Right cardiac atrium (tissue), 5 donors: Measurements from ENCODE around the gene DAB1. TPM values are rescaled to one million over a fixed set of nuclear protein-coding genes. Genes with fewer than 3 reads are reported as not detected.
A peak's percentile ranks its signal among the peaks of the same experiment; 100 is the strongest.

Experiments
- ATAC-seq, 2 donors: fragments of 200-7000 bp; cut with Tn5 transposase; one replicate each; pipeline versions ENCODE4 v1.8.0 to v1.9.1; 2020; ENCODE audit warnings: moderate library complexity in 2 of 2, mild to moderate bottlenecking in 1 of 2
- DNase-seq, 3 donors: peaks; one replicate each; pipeline ENCODE4 v3.0.0-alpha.2; 2020
- H3K27ac ChIP-seq: one replicate; pipeline ENCODE4 v1.5.1; 2013; ENCODE audit warnings: mild to moderate bottlenecking, low read length, control low read depth, moderate library complexity
- H3K27me3 ChIP-seq: one replicate; pipeline ENCODE4 v1.6.1; 2013; ENCODE audit not compliant: control insufficient read depth, insufficient read depth
- H3K4me1 ChIP-seq: one replicate; pipeline ENCODE4 v1.6.1; 2013; ENCODE audit warnings: low read length; ENCODE audit not compliant: control insufficient read depth, insufficient read depth
- H3K4me3 ChIP-seq: one replicate; pipeline ENCODE4 v1.5.1; 2013; ENCODE audit warnings: low read length, control low read depth
- H3K9me3 ChIP-seq: one replicate; pipeline ENCODE4 v1.6.1; 2013; ENCODE audit warnings: low read length; ENCODE audit not compliant: control insufficient read depth
- WGBS: extraction: QIAGEN DNeasy Blood & Tissue Kit; methylation state at CpG from one replicate; pipeline ENCODE4 v1.1.7; 2013; 5-methylcytosine and 5-hydroxymethylcytosine counted together
- intact Hi-C, 4 donors: fragments of 100-400 bp; cut with DNase I; formaldehyde crosslinking; loops; one replicate each; pipeline versions ENCODE4 v1.11.0 to v1.14.0; 2022 to 2023
- polyA plus RNA-seq: library from polyadenylated mRNA; stranded (reverse); fragments of 200-250 nt; gene quantifications from one replicate; pipeline ENCODE4 v1.2.3, GENCODE V29; 2013
- total RNA-seq, 4 donors: library from RNA; stranded (reverse); fragmentation: NEBNext Ultra II Directional; extraction: Animal tissue kit (Norgen Biotek cat#: 25700); gene quantifications; one replicate each; pipeline ENCODE4 v1.2.1, GENCODE V29; 2021
- donor health status: healthy with polysubstance abuse.
- donor health status: DM: no; HTN: yes; CAD: no.
- donor health status: DM: no; HTN: no; CAD: no.
- donor health status: DM: no; HTN: yes; CAD: no; lungs with severe emphysema.
- donor health status: DM: yes; HTN: yes; CAD: no.

DAB1 gene
- total and polyA plus RNA-seq, 5 donors = 2.5 to 10.8 (median 8.7) TPM

- intact Hi-C loops = no loop called here
- no peak overlapping the region for H3K4me3 ChIP-seq
- no peaks in the 10 kb centered on the region for H3K9me3 ChIP-seq
- H3K4me1 ChIP-seq = no peaks in the 10 kb centered on the region
- DNase-seq (no peak), ATAC-seq (no peak)
- WGBS = 72% methylated on average over 3 of the region's 3 CpGs
- no peak overlapping the region for H3K27ac ChIP-seq
- H3K27me3 ChIP-seq = no peaks in the 10 kb centered on the region
Measured at GRCh38 chr1:57041901-57042300, 382.0 kb downstream of the DAB1 start.

GRCh38 chr1:57040811-57041210 is 383.0 kb downstream of the DAB1 start:
- ATAC-seq (no peak), DNase-seq (no peak)
- intact Hi-C loops = no loop called here
- H3K4me1 ChIP-seq = no peaks in the 10 kb centered on the region
- no peaks in the 10 kb centered on the region for H3K9me3 ChIP-seq
- 64% methylated on average over 2 of the region's 2 CpGs for WGBS
- no peak overlapping the region for H3K27ac ChIP-seq
- H3K27me3 ChIP-seq = no peaks in the 10 kb centered on the region
- no peak overlapping the region for H3K4me3 ChIP-seq

GRCh38 chr1:57036641-57037579 is 386.9 kb downstream of the DAB1 start:
- ATAC-seq (no peak), DNase-seq (no peak)
- intact Hi-C loops = no loop called here
- H3K9me3 ChIP-seq = no peaks in the 10 kb centered on the region
- no peak overlapping the region for H3K27ac ChIP-seq
- no peak overlapping the region for H3K4me3 ChIP-seq
- no peaks in the 10 kb centered on the region for H3K27me3 ChIP-seq
- H3K4me1 ChIP-seq = no peaks in the 10 kb centered on the region
- 55% methylated on average over 4 of the region's 4 CpGs for WGBS

- 88% methylated on average over 2 of the region's 2 CpGs for WGBS
- intact Hi-C loops = no loop called here
- H3K27ac ChIP-seq = no peak overlapping the region
Measured at GRCh38 chr1:57034713-57035112, 389.1 kb downstream of the DAB1 start.

GRCh38 chr1:57033222-57034001 is 390.4 kb downstream of the DAB1 start:
- intact Hi-C loops = no loop called here
- no peaks in the 10 kb centered on the region for H3K27me3 ChIP-seq
- H3K27ac ChIP-seq = no peak overlapping the region
- no peaks in the 10 kb centered on the region for H3K9me3 ChIP-seq
- WGBS = 62% methylated on average over 8 of the region's 8 CpGs
- H3K4me3 ChIP-seq = no peak overlapping the region
- H3K4me1 ChIP-seq = no peaks in the 10 kb centered on the region
- DNase-seq = no peak
- ATAC-seq = no peak

More at GRCh38 chr1:57034713-57035112, 389.1 kb downstream of the DAB1 start:
- Histone ChIP-seq H3K9me3 (no peaks in the 10 kb centered on the region), H3K27me3 (no peaks in the 10 kb centered on the region), H3K4me3 (no peak overlapping the region), H3K4me1 (no peaks in the 10 kb centered on the region)
- ATAC-seq (no peak), DNase-seq (no peak)

DNA sequence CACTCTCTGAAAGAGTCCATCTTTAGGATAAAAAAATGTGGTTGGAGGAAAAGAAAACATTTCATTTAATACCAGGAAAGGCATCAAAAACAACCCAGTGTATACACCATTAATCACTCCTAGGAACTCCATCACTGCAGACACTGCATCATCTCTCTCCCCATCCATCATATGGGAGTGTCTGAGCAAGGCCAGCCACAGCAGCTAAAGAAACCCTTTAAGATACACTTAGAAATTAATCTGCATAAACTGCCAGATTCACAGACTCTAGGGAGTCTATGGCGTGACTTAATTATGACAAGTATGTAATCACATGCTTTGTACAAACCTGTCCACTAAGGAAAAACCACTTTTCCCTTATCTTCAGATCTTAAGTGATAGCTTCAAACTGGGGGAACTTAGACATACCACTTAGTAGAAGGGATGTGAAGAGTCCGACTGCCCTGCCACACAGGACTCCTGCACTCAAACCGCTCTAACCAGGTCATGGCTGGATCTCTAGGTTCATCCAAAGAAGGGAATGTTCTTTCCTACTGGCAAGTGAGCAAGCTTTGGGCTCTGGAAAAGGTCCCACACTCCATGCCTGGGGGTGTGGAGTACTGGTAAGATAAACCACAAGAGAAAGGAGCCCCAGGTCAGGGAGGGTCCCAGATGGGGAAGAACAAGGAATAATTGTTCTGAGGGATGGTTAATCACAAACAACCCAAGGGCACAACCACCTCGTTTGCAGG is 397.1 kb downstream of the DAB1 start:
- ATAC-seq (peak in 1 of 2 donors; percentile 41), DNase-seq (no peak)
- intact Hi-C loops = no loop called here
- Histone ChIP-seq H3K27ac (no peak overlapping the region), H3K9me3 (no peaks in the 10 kb centered on the region), H3K4me1 (no peaks in the 10 kb centered on the region), H3K27me3 (no peaks in the 10 kb centered on the region), H3K4me3 (no peak overlapping the region)
- 56% methylated on average over 4 of the region's 4 CpGs for WGBS

GRCh38 chr1:57024855-57025254 is 399.0 kb downstream of the DAB1 start:
- 56% methylated on average over 8 of the region's 8 CpGs for WGBS
- no peaks in the 10 kb centered on the region for H3K9me3 ChIP-seq
- H3K4me1 ChIP-seq = no peaks in the 10 kb centered on the region
- H3K27me3 ChIP-seq = no peaks in the 10 kb centered on the region
- H3K4me3 ChIP-seq = no peak overlapping the region
- ATAC-seq (peak in 1 of 2 donors; percentile 19), DNase-seq (peak in 1 of 3 donors; percentile 32)
- intact Hi-C loops = no loop called here
- no peak overlapping the region for H3K27ac ChIP-seq

GRCh38 chr1:57024428-57024827 is 399.4 kb downstream of the DAB1 start:
- intact Hi-C loops = no loop called here
- H3K27ac ChIP-seq = no peak overlapping the region
- ATAC-seq = no peak
- no peaks in the 10 kb centered on the region for H3K9me3 ChIP-seq
- DNase-seq = no peak
- no peaks in the 10 kb centered on the region for H3K27me3 ChIP-seq
- no peaks in the 10 kb centered on the region for H3K4me1 ChIP-seq
- H3K4me3 ChIP-seq = no peak overlapping the region
- 70% methylated on average over 4 of the region's 4 CpGs for WGBS

DNA sequence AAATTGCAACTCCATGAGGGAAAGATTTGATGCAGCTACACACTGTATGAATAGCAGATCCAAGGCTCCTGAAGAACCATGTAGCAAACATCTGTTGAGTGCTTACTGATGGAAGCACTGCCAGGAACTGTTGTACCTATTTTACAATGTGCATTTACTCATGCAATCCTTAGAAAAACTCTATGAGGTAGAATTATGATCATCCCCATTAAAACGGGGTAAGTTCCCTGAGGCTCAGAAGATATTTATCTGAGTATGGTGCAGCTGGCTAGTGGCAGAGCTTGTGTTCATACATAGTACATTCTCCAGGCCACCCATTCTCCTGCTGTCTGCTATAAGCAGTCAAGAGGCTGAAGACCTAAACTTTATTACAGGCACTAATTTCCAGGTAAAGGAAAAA is 403.6 kb downstream of the DAB1 start:
- no peaks in the 10 kb centered on the region for H3K4me1 ChIP-seq
- WGBS = 71% methylated on average over 1 of the region's 1 CpG
- DNase-seq = no peak
- ATAC-seq = no peak
- intact Hi-C loops = no loop called here
- no peaks in the 10 kb centered on the region for H3K27me3 ChIP-seq
- no peaks in the 10 kb centered on the region for H3K9me3 ChIP-seq
- H3K27ac ChIP-seq = no peak overlapping the region
- H3K4me3 ChIP-seq = no peak overlapping the region

DNA sequence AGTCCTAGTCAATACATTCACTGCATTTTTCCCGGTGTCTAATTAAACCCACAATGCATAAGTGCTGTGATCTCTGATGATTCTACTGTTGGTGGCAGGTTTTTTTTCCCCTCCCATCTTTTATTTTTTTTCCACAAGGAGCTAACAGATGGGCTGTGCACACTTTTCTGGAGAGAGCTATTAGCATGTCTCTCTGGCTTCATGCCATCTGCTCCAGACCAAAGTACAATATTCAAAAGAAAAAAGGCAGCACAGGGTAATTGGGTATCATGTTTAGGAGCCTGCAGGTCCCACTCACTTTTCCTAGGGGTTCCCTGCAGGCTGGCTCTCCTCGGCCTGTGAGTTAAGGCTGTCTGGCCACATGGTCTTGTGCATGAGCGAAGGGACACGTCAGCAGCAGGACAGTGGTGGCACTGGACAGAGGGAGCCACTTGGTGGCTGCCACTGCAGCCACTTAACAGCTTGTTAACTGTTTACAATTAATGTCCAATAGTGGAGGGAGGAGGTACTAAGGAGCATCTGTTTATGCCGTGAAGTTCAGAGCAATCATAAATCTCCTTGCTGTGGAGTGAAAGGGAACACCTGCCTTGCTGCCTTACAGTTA is 404.5 kb downstream of the DAB1 start:
- H3K4me3 ChIP-seq = no peak overlapping the region
- no peaks in the 10 kb centered on the region for H3K9me3 ChIP-seq
- no peak overlapping the region for H3K27ac ChIP-seq
- H3K4me1 ChIP-seq = no peaks in the 10 kb centered on the region
- 77% methylated on average over 5 of the region's 5 CpGs for WGBS
- no peak for ATAC-seq
- intact Hi-C loops = no loop called here
- H3K27me3 ChIP-seq = no peaks in the 10 kb centered on the region
- no peak for DNase-seq
